Stomach (tissue), 4 donors: ENCODE measurements around the gene ATAD3B.

Experiments used
- CTCF ChIP-seq, 7 experiments: fragments of 450-650 bp in 4 of 7; fragments of 200-600 bp in 3 of 7; sonication (generic) in 3 of 7; IDR thresholded peaks; one replicate each; pipeline ENCODE4 v1.5.1; 2016 to 2019; ENCODE audit warnings: antibody characterized with exemption in 7 of 7, control low read depth in 2 of 7, mild to moderate bottlenecking in 1 of 7
- POLR2A ChIP-seq, 4 donors: fragments of 450-650 bp; IDR thresholded peaks; one replicate each; pipeline ENCODE4 v1.6.1; 2016; ENCODE audit warnings: antibody characterized with exemption in 4 of 4, control low read depth in 2 of 4, mild to moderate bottlenecking in 1 of 4, moderate library complexity in 1 of 4
- POLR2AphosphoS5 ChIP-seq, 3 donors: sonication (generic); formaldehyde crosslinking; IDR thresholded peaks; one replicate each; pipeline ENCODE4 v1.6.1; 2016; ENCODE audit warnings: antibody characterized with exemption in 3 of 3

- TF ChIP-seq CTCF (IDR thresholded peaks at IDR 0.05) (no peak), POLR2AphosphoS5 (IDR thresholded peaks at IDR 0.05) (no peak), POLR2A (IDR thresholded peaks at IDR 0.05) (no peak)
These were observed 66.2 kb downstream of the ATAD3B start for GRCh38 chr1:1537626-1538250.
